OCI-LY1 (cell line): Measurements from ENCODE around the gene RFX4.

Source experiments
- H2AFZ ChIP-seq: fragments of 200-600 bp; sonication (generic), shearing (Covaris generic); 2 replicates; pipeline ENCODE4 v1.6.0; 2014; ENCODE audit warnings: antibody characterized with exemption, mild to moderate bottlenecking, low read length
- H3F3A ChIP-seq: fragments of 200-600 bp; sonication (generic), shearing (Covaris generic); 2 replicates; pipeline ENCODE4 v1.6.0; 2014; ENCODE audit warnings: mild to moderate bottlenecking, antibody characterized with exemption, low read length, moderate library complexity; ENCODE audit not compliant: insufficient read depth
- H3K27ac ChIP-seq: fragments of 200-600 bp; sonication (generic); 2 replicates; pipeline ENCODE4 v1.5.1; 2014; ENCODE audit warnings: low read length, mixed run types, mild to moderate bottlenecking, low read depth; ENCODE audit not compliant: poor library complexity, severe bottlenecking
- H3K27me3 ChIP-seq: fragments of 200-600 bp; sonication (generic); 2 replicates; pipeline ENCODE4 v1.6.0; 2014; ENCODE audit warnings: antibody characterized with exemption, mild to moderate bottlenecking, low read length, moderate library complexity; ENCODE audit not compliant: insufficient read depth
- H3K36me3 ChIP-seq: fragments of 200-600 bp; sonication (generic); 2 replicates; pipeline ENCODE4 v1.6.1; 2014; ENCODE audit warnings: mild to moderate bottlenecking, antibody characterized with exemption, low read length, moderate library complexity, mixed read lengths; ENCODE audit not compliant: insufficient read depth
- H3K4me1 ChIP-seq: fragments of 200-600 bp; sonication (generic); 2 replicates; pipeline ENCODE4 v1.5.1; 2014; ENCODE audit warnings: mild to moderate bottlenecking, low read length, moderate library complexity; ENCODE audit not compliant: insufficient read depth, severe bottlenecking
- H3K4me2 ChIP-seq: fragments of 200-600 bp; sonication (generic), shearing (Covaris generic); 2 replicates; pipeline ENCODE4 v1.6.1; 2014; ENCODE audit warnings: low read length
- H3K4me3 ChIP-seq: fragments of 200-600 bp; sonication (generic); 2 replicates; pipeline ENCODE4 v1.5.1; 2014; ENCODE audit warnings: low read length, low read depth, mild to moderate bottlenecking, mixed read lengths; ENCODE audit not compliant: poor library complexity, severe bottlenecking
- H3K79me2 ChIP-seq: fragments of 200-600 bp; shearing (Covaris generic); 2 replicates; pipeline ENCODE4 v1.6.1; 2016; ENCODE audit warnings: mixed run types, low read length, mixed read lengths; ENCODE audit not compliant: insufficient read depth
- H3K9ac ChIP-seq: fragments of 200-600 bp; sonication (generic), shearing (Covaris generic); 2 replicates; pipeline ENCODE4 v1.6.1; 2014; ENCODE audit warnings: mild to moderate bottlenecking, low read length, mixed read lengths
- H3K9me2 ChIP-seq: fragments of 200-600 bp; sonication (generic), shearing (Covaris generic); 2 replicates; pipeline ENCODE4 v1.6.1; 2014; ENCODE audit warnings: low read depth, mild to moderate bottlenecking, low read length, mixed read lengths
- H3K9me3 ChIP-seq: fragments of 200-600 bp; shearing (Covaris generic); 2 replicates; pipeline ENCODE4 v1.6.1; 2014; ENCODE audit warnings: low read length, mixed read lengths
- H4K20me1 ChIP-seq: fragments of 200-600 bp; sonication (generic), shearing (Covaris generic); 2 replicates; pipeline ENCODE4 v1.6.0; 2016; ENCODE audit warnings: mild to moderate bottlenecking, low read length; ENCODE audit not compliant: insufficient read depth
- EZH2 ChIP-seq: fragments of 200-600 bp; sonication (generic), shearing (Covaris generic); IDR thresholded peaks from 2 replicates; pipeline ENCODE4 v1.8.0; 2017; ENCODE audit warnings: borderline replicate concordance, mixed run types, mild to moderate bottlenecking, antibody characterized with exemption, low read length, moderate library complexity, mixed read lengths
- TF ChIP-seq, protein P1 (sequence below): fragments of 200-600 bp; sonication (generic), shearing (Covaris generic); IDR thresholded peaks from 2 replicates; pipeline ENCODE4 v1.5.1; 2017; ENCODE audit warnings: mild to moderate bottlenecking, antibody characterized with exemption, low read length, moderate library complexity, mixed read lengths

Gene RFX4

DNA sequence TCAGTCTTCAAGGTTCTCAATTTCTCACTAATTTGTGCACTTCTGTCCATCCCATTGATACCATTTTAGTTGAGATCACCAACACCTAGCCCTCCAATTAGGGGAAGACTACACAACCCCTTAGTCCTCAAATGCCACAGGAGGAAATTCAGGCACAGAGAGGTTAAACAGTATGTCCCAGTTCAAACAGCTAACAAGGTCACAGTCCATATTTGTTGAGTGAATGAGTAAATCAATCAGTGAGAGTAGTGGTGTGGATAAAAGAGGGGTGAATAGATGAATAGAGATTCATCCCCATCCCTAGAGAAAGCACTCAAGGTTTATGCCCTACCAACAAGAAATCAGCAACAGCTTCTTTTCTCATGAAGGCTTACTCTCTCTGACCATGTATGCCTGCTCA is 97.5 kb downstream of the RFX4 start:
- H4K20me1 ChIP-seq: no peaks in the 10 kb centered on the region
- no peaks in the 10 kb centered on the region for H3K79me2 ChIP-seq
- no peaks in the 10 kb centered on the region for H3K9me2 ChIP-seq
- H3K9ac ChIP-seq: no peak overlapping the region
- H3K27ac ChIP-seq: no peak overlapping the region
- H3K4me1 ChIP-seq: no peaks in the 10 kb centered on the region
- no peak overlapping the region for H3K4me3 ChIP-seq
- no peaks in the 10 kb centered on the region for H3K9me3 ChIP-seq
- no peak overlapping the region for H3K4me2 ChIP-seq
- H3K27me3 ChIP-seq: no peaks in the 10 kb centered on the region
- H3F3A ChIP-seq: no peaks in the 10 kb centered on the region
- no peak for TF ChIP-seq EZH2
- TF ChIP-seq, protein P1, sequence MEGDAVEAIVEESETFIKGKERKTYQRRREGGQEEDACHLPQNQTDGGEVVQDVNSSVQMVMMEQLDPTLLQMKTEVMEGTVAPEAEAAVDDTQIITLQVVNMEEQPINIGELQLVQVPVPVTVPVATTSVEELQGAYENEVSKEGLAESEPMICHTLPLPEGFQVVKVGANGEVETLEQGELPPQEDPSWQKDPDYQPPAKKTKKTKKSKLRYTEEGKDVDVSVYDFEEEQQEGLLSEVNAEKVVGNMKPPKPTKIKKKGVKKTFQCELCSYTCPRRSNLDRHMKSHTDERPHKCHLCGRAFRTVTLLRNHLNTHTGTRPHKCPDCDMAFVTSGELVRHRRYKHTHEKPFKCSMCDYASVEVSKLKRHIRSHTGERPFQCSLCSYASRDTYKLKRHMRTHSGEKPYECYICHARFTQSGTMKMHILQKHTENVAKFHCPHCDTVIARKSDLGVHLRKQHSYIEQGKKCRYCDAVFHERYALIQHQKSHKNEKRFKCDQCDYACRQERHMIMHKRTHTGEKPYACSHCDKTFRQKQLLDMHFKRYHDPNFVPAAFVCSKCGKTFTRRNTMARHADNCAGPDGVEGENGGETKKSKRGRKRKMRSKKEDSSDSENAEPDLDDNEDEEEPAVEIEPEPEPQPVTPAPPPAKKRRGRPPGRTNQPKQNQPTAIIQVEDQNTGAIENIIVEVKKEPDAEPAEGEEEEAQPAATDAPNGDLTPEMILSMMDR: no peak
- H3K36me3 ChIP-seq: no peaks in the 10 kb centered on the region
- no peak overlapping the region for H2AFZ ChIP-seq

DNA sequence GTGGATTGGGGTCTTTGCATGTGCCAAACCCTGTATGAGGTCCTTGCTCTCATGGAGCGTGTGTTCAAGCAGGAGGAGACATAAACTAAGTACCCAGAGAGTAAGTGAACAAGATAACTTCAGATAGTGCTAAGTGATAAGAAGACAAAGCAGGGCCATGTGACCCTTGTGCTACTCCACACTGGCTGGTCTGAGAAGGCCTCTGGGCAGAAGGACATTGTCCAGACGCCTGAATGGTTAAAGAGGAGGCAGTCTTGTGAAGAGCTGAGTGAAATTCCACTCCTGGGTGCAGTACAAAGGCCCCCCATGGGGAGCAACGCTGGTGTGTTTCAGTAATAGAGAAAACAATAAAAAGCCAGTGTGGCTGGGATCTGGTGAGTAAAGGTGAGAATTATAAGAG is 98.4 kb downstream of the RFX4 start:
- H3K9me2 ChIP-seq: no peaks in the 10 kb centered on the region
- H3K27ac ChIP-seq: no peak overlapping the region
- H3K4me3 ChIP-seq: no peak overlapping the region
- H3K27me3 ChIP-seq: no peaks in the 10 kb centered on the region
- no peaks in the 10 kb centered on the region for H3F3A ChIP-seq
- no peak overlapping the region for H3K4me2 ChIP-seq
- no peaks in the 10 kb centered on the region for H3K9me3 ChIP-seq
- H3K9ac ChIP-seq: no peak overlapping the region
- no peaks in the 10 kb centered on the region for H4K20me1 ChIP-seq
- TF ChIP-seq EZH2: no peak
- TF ChIP-seq, protein P1: no peak
- H3K4me1 ChIP-seq: no peaks in the 10 kb centered on the region
- no peaks in the 10 kb centered on the region for H3K79me2 ChIP-seq
- no peaks in the 10 kb centered on the region for H3K36me3 ChIP-seq
- no peak overlapping the region for H2AFZ ChIP-seq

DNA sequence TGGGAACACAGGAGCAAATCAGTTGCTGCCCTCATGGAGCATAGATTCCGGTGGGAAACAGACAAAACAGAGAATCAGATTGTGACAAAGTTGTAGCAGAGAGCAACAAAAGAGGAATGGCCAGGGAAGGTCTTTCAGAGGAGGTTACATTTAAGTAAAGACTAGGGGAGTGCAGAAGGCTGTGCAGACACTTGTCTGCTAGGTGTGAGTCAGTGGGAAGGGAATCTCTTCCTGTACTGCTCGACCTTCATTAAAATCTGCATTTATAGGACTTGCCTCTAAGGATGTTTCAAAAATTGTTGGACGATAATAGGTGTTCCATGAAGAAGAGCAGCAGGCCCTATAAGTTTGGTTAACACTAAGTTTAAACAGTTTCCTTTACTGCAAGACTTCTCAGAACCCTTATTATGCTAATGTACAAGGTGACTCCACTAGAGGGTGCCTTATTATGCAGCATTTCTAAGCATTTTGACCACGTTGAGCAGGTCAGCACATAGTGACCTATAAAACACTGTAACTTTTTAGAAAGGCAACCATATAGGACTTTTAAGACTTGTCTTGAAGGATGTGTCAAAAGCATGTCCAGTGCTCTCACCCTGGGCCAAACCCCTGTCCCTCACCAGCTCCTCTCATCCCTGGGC is 99.9 kb downstream of the RFX4 start:
- Histone ChIP-seq H3K4me3 (no peak overlapping the region), H3K4me2 (no peak overlapping the region), H3K27ac (no peak overlapping the region), H3K9me3 (no peaks in the 10 kb centered on the region), H3K9ac (no peak overlapping the region), H3K27me3 (no peaks in the 10 kb centered on the region), H3F3A (no peaks in the 10 kb centered on the region), H3K79me2 (no peaks in the 10 kb centered on the region), H3K4me1 (no peaks in the 10 kb centered on the region), H4K20me1 (no peaks in the 10 kb centered on the region), H3K9me2 (no peaks in the 10 kb centered on the region), H2AFZ (no peak overlapping the region), H3K36me3 (no peaks in the 10 kb centered on the region)
- TF ChIP-seq, protein P1: peak; percentile 16; the same call in 1 of the 2 replicates
- no peak for TF ChIP-seq EZH2
